DOHH2 (cell line): ENCODE results near the gene ADAMTS13.

ENCODE experiments used
- H3F3A ChIP-seq: fragments of 200-600 bp; sonication (generic), shearing (Covaris generic); 2 replicates; pipeline ENCODE4 v1.6.0; 2016; ENCODE audit warnings: antibody characterized with exemption, mild to moderate bottlenecking; ENCODE audit not compliant: control insufficient read depth, insufficient read depth
- H3K27ac ChIP-seq: fragments of 200-600 bp; sonication (generic); 2 replicates; pipeline ENCODE4 v1.5.1; 2014; ENCODE audit warnings: low read depth, mild to moderate bottlenecking, low read length, moderate library complexity
- H3K27me3 ChIP-seq: fragments of 200-600 bp; sonication (generic); 2 replicates; pipeline ENCODE4 v1.6.1; 2014; ENCODE audit warnings: mild to moderate bottlenecking, low read length, mixed read lengths; ENCODE audit not compliant: control insufficient read depth
- H3K36me3 ChIP-seq: fragments of 200-600 bp; sonication (generic); 2 replicates; pipeline ENCODE4 v1.6.1; 2014; ENCODE audit warnings: mild to moderate bottlenecking, low read length, moderate library complexity, mixed read lengths; ENCODE audit not compliant: control insufficient read depth
- H3K4me1 ChIP-seq: fragments of 200-600 bp; sonication (generic); 2 replicates; pipeline ENCODE4 v1.6.1; 2014; ENCODE audit warnings: mild to moderate bottlenecking, low read length, mixed read lengths; ENCODE audit not compliant: control insufficient read depth
- H3K4me2 ChIP-seq: fragments of 200-600 bp; sonication (generic); 2 replicates; pipeline ENCODE4 v1.6.0; 2014; ENCODE audit warnings: mild to moderate bottlenecking, low read length, moderate library complexity
- H3K4me3 ChIP-seq: fragments of 200-600 bp; sonication (generic); 2 replicates; pipeline ENCODE4 v1.5.1; 2014; ENCODE audit warnings: mild to moderate bottlenecking, low read length, mixed read lengths
- H3K79me2 ChIP-seq: fragments of 200-600 bp; sonication (generic); 2 replicates; pipeline ENCODE4 v1.6.1; 2014; ENCODE audit warnings: mild to moderate bottlenecking, low read length, mixed read lengths; ENCODE audit not compliant: control insufficient read depth
- H3K9me2 ChIP-seq: fragments of 200-600 bp; sonication (generic); replicated peaks from 2 replicates; pipeline ENCODE4 v1.6.1; 2014; ENCODE audit warnings: mild to moderate bottlenecking, low read length, mixed read lengths; ENCODE audit not compliant: control insufficient read depth
- H3K9me3 ChIP-seq: fragments of 200-600 bp; sonication (generic); 2 replicates; pipeline ENCODE4 v1.6.1; 2014; ENCODE audit warnings: antibody characterized with exemption, low read length, mixed read lengths; ENCODE audit not compliant: control insufficient read depth, insufficient read depth
- H4K20me1 ChIP-seq: fragments of 200-600 bp; sonication (generic); 2 replicates; pipeline ENCODE4 v1.6.0; 2014; ENCODE audit warnings: low read depth, mild to moderate bottlenecking, antibody characterized with exemption, low read length, moderate library complexity; ENCODE audit not compliant: control insufficient read depth, insufficient read depth
- EZH2phosphoT487 ChIP-seq: fragments of 200-600 bp; sonication (generic); IDR thresholded peaks from 2 replicates; pipeline ENCODE4 v1.6.1; 2017; ENCODE audit warnings: borderline replicate concordance, mild to moderate bottlenecking, antibody characterized with exemption, low read length, moderate library complexity, mixed read lengths
- TF ChIP-seq, protein P1 (sequence below): fragments of 200-600 bp; sonication (generic); IDR thresholded peaks from one replicate; pipeline ENCODE4 v1.5.1; 2014; ENCODE audit warnings: antibody characterized with exemption, mild to moderate bottlenecking, low read depth, low read length; ENCODE audit not compliant: poor library complexity, severe bottlenecking

ADAMTS13 gene

DNA sequence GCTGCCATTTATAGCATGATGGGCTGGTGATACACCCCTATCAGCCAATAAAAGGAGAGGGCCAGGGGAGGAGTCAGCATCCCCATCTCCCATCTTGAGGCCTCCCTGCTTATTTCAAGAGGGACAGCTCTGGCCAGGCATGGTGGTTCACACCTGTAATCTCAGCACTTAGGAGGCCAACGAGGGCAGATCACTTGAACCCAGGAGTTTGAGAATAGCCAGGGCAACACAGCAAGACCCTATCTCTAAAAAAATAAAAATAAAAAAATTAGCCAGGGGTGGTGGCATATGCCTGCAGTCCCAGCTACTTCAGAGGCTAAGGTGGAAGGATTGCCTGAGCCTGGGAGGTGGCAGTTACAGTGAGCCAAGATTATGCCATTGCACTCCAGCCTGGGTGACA is 14.1 kb upstream of the ADAMTS13 start:
- Histone ChIP-seq H3K27me3 (no peaks in the 10 kb centered on the region), H3F3A (peaks cover 3% of the 10 kb centered on the region), H4K20me1 (peaks cover 10% of the 10 kb centered on the region), H3K27ac (no peak overlapping the region), H3K4me3 (no peak overlapping the region), H3K9me3 (no peaks in the 10 kb centered on the region), H3K36me3 (peaks cover 79% of the 10 kb centered on the region), H3K9me2 (no peaks in the 10 kb centered on the region), H3K4me2 (no peak overlapping the region), H3K79me2 (peaks cover 17% of the 10 kb centered on the region), H3K4me1 (no peaks in the 10 kb centered on the region)
- TF ChIP-seq, protein P1, sequence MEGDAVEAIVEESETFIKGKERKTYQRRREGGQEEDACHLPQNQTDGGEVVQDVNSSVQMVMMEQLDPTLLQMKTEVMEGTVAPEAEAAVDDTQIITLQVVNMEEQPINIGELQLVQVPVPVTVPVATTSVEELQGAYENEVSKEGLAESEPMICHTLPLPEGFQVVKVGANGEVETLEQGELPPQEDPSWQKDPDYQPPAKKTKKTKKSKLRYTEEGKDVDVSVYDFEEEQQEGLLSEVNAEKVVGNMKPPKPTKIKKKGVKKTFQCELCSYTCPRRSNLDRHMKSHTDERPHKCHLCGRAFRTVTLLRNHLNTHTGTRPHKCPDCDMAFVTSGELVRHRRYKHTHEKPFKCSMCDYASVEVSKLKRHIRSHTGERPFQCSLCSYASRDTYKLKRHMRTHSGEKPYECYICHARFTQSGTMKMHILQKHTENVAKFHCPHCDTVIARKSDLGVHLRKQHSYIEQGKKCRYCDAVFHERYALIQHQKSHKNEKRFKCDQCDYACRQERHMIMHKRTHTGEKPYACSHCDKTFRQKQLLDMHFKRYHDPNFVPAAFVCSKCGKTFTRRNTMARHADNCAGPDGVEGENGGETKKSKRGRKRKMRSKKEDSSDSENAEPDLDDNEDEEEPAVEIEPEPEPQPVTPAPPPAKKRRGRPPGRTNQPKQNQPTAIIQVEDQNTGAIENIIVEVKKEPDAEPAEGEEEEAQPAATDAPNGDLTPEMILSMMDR: no peak
- TF ChIP-seq EZH2phosphoT487: no peak

DNA sequence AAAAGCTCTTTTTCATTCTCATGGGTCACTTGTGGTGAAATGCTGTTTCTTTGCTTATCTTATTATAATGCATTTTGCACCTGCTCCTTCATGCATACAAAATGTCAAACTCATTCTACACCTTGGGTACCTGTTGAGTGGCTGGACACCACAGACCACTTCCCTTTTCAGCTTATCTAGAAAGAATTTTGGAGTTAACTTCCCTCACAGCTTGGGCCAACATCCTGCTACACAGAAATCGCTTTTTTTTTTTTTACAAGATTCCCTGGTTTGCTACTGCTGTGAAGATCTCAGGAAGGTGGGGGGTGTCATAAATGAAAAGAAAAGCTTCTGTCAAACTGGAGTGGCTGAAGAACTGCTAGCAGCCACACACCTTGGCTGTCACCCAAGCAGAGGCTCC is 7.0 kb upstream of the ADAMTS13 start:
- Histone ChIP-seq H3K9me2 (no peaks in the 10 kb centered on the region), H3K4me2 (peak overlapping the region; percentile 74), H3K27ac (no peak overlapping the region), H3K36me3 (peaks cover 69% of the 10 kb centered on the region), H3K9me3 (no peaks in the 10 kb centered on the region), H3F3A (peaks cover 4% of the 10 kb centered on the region; the same call in 1 of the 2 replicates), H4K20me1 (peaks cover 16% of the 10 kb centered on the region; the same call in 1 of the 2 replicates), H3K4me1 (peaks cover 37% of the 10 kb centered on the region), H3K79me2 (peaks cover 77% of the 10 kb centered on the region), H3K4me3 (0 out of 2 replicates have a peak overlapping the region, but pooled peaks have one; percentile 89), H3K27me3 (no peaks in the 10 kb centered on the region)
- TF ChIP-seq, protein P1: no peak
- no peak for TF ChIP-seq EZH2phosphoT487

DNA sequence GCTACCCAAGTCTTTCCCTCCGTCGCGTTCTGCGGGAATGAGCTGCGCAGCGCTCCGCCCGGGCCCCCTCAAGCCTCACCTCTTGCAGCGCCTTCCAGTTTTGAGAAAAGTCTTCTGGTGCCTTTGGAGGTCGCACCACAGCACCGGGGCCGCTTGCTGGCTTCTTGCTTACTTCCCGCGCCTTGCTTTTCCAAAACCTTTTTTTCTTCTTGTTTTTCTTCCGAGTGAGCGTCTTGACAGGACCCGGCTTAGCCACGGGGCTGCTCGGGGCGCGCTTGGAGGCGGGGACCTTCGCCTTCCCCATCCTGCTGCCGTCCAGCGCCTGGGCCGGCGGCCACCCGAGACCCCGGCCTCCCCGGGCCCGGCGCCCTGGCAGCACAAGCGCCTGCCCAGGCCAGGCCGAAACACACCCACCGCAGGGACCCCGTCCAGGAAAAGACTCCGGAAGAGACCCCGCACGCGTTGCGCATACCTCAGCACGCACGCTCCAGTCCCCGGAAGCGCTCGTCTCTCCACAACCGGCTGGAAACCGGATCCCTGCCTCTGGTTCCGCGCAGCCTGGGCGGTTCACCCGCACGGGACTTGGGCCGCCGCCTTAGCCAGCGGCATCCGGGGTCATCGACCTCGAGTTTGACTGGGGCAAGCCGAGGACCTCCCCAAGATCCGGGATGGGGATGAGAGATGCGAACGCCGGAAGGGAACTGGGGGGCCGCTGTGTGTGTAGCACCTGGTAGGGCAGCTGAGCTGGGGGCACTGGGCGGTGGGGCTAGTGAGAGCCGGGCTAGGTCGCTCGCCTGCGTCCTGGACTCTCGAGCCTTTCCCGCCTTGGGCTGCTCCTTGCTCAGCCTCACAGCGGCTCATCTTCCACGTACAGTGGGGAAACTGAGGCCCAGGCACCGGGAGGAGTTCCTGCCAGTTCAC is 4.4 kb upstream of the ADAMTS13 start, which contains the start of gene REXO4:
Gene REXO4, minus strand, starts transcription at position 470 of the 921 bp plus-strand sequence. Its CDS starts 166 bp downstream, at position 304.
- Histone ChIP-seq H3K27ac (peak within 1 kb of the TSS; percentile 53), H3K79me2 (peaks cover 66% of the 10 kb centered on the region), H3K27me3 (no peaks in the 10 kb centered on the region), H4K20me1 (peaks cover 11% of the 10 kb centered on the region; the same call in 1 of the 2 replicates), H3K9me3 (no peaks in the 10 kb centered on the region), H3K4me3 (peak within 1 kb of the TSS; percentile 89), H3K4me2 (peak within 1 kb of the TSS; percentile 74), H3K36me3 (peaks cover 46% of the 10 kb centered on the region), H3K4me1 (peaks cover 54% of the 10 kb centered on the region), H3F3A (peaks cover 13% of the 10 kb centered on the region), H3K9me2 (no peaks in the 10 kb centered on the region)
- TF ChIP-seq, protein P1: no peak
- no peak for TF ChIP-seq EZH2phosphoT487
